Endothelial cell of umbilical vein (primary cell): ENCODE results near the gene SRSF11. TPM values are rescaled to one million over a fixed set of nuclear protein-coding genes. Genes with fewer than 3 reads are reported as not detected.
"Not testable (repeated sequence)": the region's sequence is repeated elsewhere in the genome, so short reads cannot be mapped to it uniquely, and the experiment has no call there.

Experiments
- BruUV-seq: library from RNA; stranded (reverse); fragments of 400-500 nt; replicated peaks from 2 replicates; lab custom pipeline; 2021; lab: Mats Ljungman, UMichigan
- CTCF ChIA-PET: fragments of 300-600, 350-600 bp; sonication (Branson Sonifier 250); formaldehyde crosslinking; loops from one replicate; lab custom pipeline; 2021; ENCODE audit warnings: antibody characterized with exemption, inconsistent platforms; lab: Charles Lee
- POLR2A ChIA-PET: fragments of 300-600, 350-600 bp; sonication (Branson Sonifier 250); formaldehyde crosslinking; loops from one replicate; lab custom pipeline; 2021; ENCODE audit warnings: antibody characterized with exemption, inconsistent platforms; lab: Charles Lee
- DNase-seq: peaks from one replicate; pipeline ENCODE4 v3.0.0-alpha.2; 2011; ENCODE audit warnings: low read depth, low spot score
- FAIRE-seq: peaks from 2 replicates; lab custom pipeline; 2011; peaks lifted over from hg19 to GRCh38; lab: Jason Lieb, UNC
- H2AFZ ChIP-seq: 2 replicates; pipeline ENCODE4 v1.6.0; 2012; ENCODE audit warnings: low read depth, low read length, control low read depth, inconsistent platforms
- H3K27ac ChIP-seq: 2 replicates; pipeline ENCODE4 v1.5.1; 2011; ENCODE audit warnings: low read depth, mild to moderate bottlenecking, control low read depth, low read length, moderate library complexity; ENCODE audit not compliant: insufficient read depth
- H3K27me3 ChIP-seq, 2 experiments: 2 replicates each; pipeline versions ENCODE4 v1.6.0 to v1.6.1; 2011; ENCODE audit warnings: low read length in 2 of 2, mixed read lengths in 1 of 2; ENCODE audit not compliant: control insufficient read depth in 2 of 2, insufficient read depth in 2 of 2
- H3K36me3 ChIP-seq, 2 experiments: 2 replicates in 1 of 2; 3 replicates in 1 of 2; pipeline ENCODE4 v1.5.1; 2011; ENCODE audit warnings: low read length in 2 of 2, mild to moderate bottlenecking in 1 of 2, moderate library complexity in 1 of 2; ENCODE audit not compliant: control insufficient read depth in 2 of 2, insufficient read depth in 2 of 2; ENCODE audit errors: extremely low read depth in 1 of 2
- H3K4me1 ChIP-seq: 3 replicates; pipeline ENCODE4 v1.5.1; 2011; ENCODE audit warnings: mild to moderate bottlenecking, low read length; ENCODE audit not compliant: control insufficient read depth, insufficient read depth; ENCODE audit errors: extremely low read depth
- H3K4me2 ChIP-seq: 2 replicates; pipeline ENCODE4 v1.6.1; 2011; ENCODE audit warnings: low read length, control low read depth, mixed read lengths; ENCODE audit not compliant: insufficient read depth
- H3K4me3 ChIP-seq, 3 experiments: fragments of 200-600 bp in 1 of 3; sonication (generic), shearing (Covaris generic) in 1 of 3; replicated peaks in 1 of 3; 2 replicates each; pipeline ENCODE4 v1.5.1; 2011 to 2016; ENCODE audit warnings: control low read depth in 3 of 3, low read length in 3 of 3, mild to moderate bottlenecking in 2 of 3, inconsistent platforms in 1 of 3, low read depth in 1 of 3, moderate library complexity in 1 of 3; ENCODE audit not compliant: insufficient read depth in 1 of 3
- H3K79me2 ChIP-seq: 2 replicates; pipeline ENCODE4 v1.6.0; 2012; ENCODE audit warnings: low read length, inconsistent platforms; ENCODE audit not compliant: control insufficient read depth, insufficient read depth
- H3K9ac ChIP-seq: replicated peaks from 2 replicates; pipeline ENCODE3; 2011; ENCODE audit warnings: low read length, control low read depth; ENCODE audit not compliant: insufficient read depth; ENCODE audit errors: extremely low read depth
- H3K9me1 ChIP-seq: replicated peaks from 3 replicates; pipeline ENCODE4 v1.6.0; 2011; ENCODE audit warnings: mild to moderate bottlenecking, low read length; ENCODE audit not compliant: control insufficient read depth, insufficient read depth; ENCODE audit errors: extremely low read depth
- H3K9me3 ChIP-seq: replicated peaks from 2 replicates; pipeline ENCODE4 v1.5.1; 2012; ENCODE audit warnings: low read length, inconsistent platforms; ENCODE audit not compliant: control insufficient read depth, insufficient read depth
- H4K20me1 ChIP-seq: replicated peaks from 2 replicates; pipeline ENCODE3; 2011; ENCODE audit warnings: mild to moderate bottlenecking, low read length; ENCODE audit not compliant: control insufficient read depth, insufficient read depth; ENCODE audit errors: extremely low read depth
- EZH2 ChIP-seq: IDR thresholded peaks from 2 replicates; pipeline ENCODE4 v1.6.1; 2012; ENCODE audit warnings: borderline replicate concordance, low read depth, mild to moderate bottlenecking, moderate library complexity, low read length, inconsistent platforms; ENCODE audit not compliant: severe bottlenecking
- FOS ChIP-seq: IDR thresholded peaks from 2 replicates; pipeline ENCODE4 v1.6.1; 2011; ENCODE audit warnings: mild to moderate bottlenecking, low read length, moderate library complexity, borderline replicate concordance; ENCODE audit not compliant: insufficient read depth
- GATA2 ChIP-seq: IDR thresholded peaks from 2 replicates; pipeline ENCODE4 v1.7.0; 2011; ENCODE audit warnings: low read depth, mild to moderate bottlenecking, moderate library complexity, mixed read lengths, low read length; ENCODE audit not compliant: insufficient read length, insufficient read depth
- JUN ChIP-seq: IDR thresholded peaks from 2 replicates; pipeline ENCODE4 v1.6.1; 2011; ENCODE audit warnings: borderline replicate concordance, low read depth; ENCODE audit not compliant: insufficient read length, insufficient read depth
- MYC ChIP-seq: IDR thresholded peaks from one replicate; pipeline ENCODE4 v1.6.1; 2011; ENCODE audit warnings: mild to moderate bottlenecking, low read depth, low read length
- POLR2A ChIP-seq: IDR thresholded peaks from 2 replicates; pipeline ENCODE4 v1.6.1; 2012; ENCODE audit warnings: low read depth, mild to moderate bottlenecking, control low read depth, low read length
- POLR2AphosphoS5 ChIP-seq: IDR thresholded peaks from 2 replicates; pipeline ENCODE4 v1.6.1; 2012; ENCODE audit warnings: low read depth, mild to moderate bottlenecking, control low read depth, low read length, moderate library complexity; ENCODE audit not compliant: insufficient read depth
- dilution Hi-C: fragments of 300-500 bp; cut with MboI; formaldehyde crosslinking; loops from one replicate; pipeline ENCODE4 v1.15.0; 2019; ENCODE audit warnings: low sequenced_read_pairs; ENCODE audit not compliant: extremely low pct_ligation_motif_present
- intact Hi-C: fragments of 100-400 bp; cut with micrococcal nuclease; formaldehyde crosslinking; loops from one replicate; pipeline ENCODE4 v1.10.0; 2022
- polyA plus RNA-seq, 4 experiments: library from polyadenylated mRNA; depleted of rRNA in 3 of 4; stranded (reverse) in 3 of 4; unstranded in 1 of 4; fragments of >200 nt; gene quantifications; 2 replicates each; pipeline versions ENCODE4 v1.2.1 to v1.2.3, GENCODE V29; 2011 to 2012; ENCODE audit warnings: missing spikeins in 1 of 4
- total RNA-seq: library from RNA; stranded (reverse); gene quantifications from 2 replicates; pipeline ENCODE4 v1.2.3, GENCODE V29; 2021
- TF ChIP-seq, protein P1 (sequence below): IDR thresholded peaks from 2 replicates; pipeline ENCODE4 v1.6.1; 2011; ENCODE audit not compliant: insufficient read depth, insufficient read length
- TF ChIP-seq, protein P2 (sequence below), 2 donors: IDR thresholded peaks; 1 replicate in 1 of 2; 2 replicates in 1 of 2; pipeline ENCODE4 v1.5.1; 2011; ENCODE audit warnings: low read length in 2 of 2, mild to moderate bottlenecking in 2 of 2, moderate library complexity in 2 of 2, control low read depth in 1 of 2, inconsistent platforms in 1 of 2, low read depth in 1 of 2; ENCODE audit not compliant: insufficient read depth in 1 of 2; ENCODE audit errors: extremely low read depth in 1 of 2

SRSF11 gene
- total and polyA plus RNA-seq, 2 donors (not counting 3 experiments of a cell fraction or from before 2014, with no cell fraction given) = 177 to 241 TPM

GRCh38 chr1:70171512-70171911, 49.7 kb upstream of the SRSF11 start:
- Histone ChIP-seq H3K9me1 (no peaks in the 10 kb centered on the region), H3K79me2 (no peaks in the 10 kb centered on the region), H3K9me3 (no peaks in the 10 kb centered on the region), H3K4me1 (no peaks in the 10 kb centered on the region), H3K9ac (no peak overlapping the region), H3K27me3 (no peaks in the 10 kb centered on the region), H3K27ac (no peak overlapping the region), H3K4me3 (no peak overlapping the region), H3K4me2 (no peak overlapping the region), H4K20me1 (no peaks in the 10 kb centered on the region), H2AFZ (no peak overlapping the region), H3K36me3 (no peaks in the 10 kb centered on the region)
- BruUV-seq = no TSS peak
- DNase-seq (no peak), FAIRE-seq (no peak)
- TF ChIP-seq POLR2AphosphoS5 (no peak), JUN (no peak), EZH2 (no peak), FOS (no peak), MYC (no peak), GATA2 (no peak), POLR2A (no peak)
- TF ChIP-seq, protein P1, sequence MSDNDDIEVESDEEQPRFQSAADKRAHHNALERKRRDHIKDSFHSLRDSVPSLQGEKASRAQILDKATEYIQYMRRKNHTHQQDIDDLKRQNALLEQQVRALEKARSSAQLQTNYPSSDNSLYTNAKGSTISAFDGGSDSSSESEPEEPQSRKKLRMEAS = no peak
- TF ChIP-seq, protein P2, sequence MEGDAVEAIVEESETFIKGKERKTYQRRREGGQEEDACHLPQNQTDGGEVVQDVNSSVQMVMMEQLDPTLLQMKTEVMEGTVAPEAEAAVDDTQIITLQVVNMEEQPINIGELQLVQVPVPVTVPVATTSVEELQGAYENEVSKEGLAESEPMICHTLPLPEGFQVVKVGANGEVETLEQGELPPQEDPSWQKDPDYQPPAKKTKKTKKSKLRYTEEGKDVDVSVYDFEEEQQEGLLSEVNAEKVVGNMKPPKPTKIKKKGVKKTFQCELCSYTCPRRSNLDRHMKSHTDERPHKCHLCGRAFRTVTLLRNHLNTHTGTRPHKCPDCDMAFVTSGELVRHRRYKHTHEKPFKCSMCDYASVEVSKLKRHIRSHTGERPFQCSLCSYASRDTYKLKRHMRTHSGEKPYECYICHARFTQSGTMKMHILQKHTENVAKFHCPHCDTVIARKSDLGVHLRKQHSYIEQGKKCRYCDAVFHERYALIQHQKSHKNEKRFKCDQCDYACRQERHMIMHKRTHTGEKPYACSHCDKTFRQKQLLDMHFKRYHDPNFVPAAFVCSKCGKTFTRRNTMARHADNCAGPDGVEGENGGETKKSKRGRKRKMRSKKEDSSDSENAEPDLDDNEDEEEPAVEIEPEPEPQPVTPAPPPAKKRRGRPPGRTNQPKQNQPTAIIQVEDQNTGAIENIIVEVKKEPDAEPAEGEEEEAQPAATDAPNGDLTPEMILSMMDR (IDR thresholded peaks at IDR 0.05; ENCODE audit: extremely low read depth in 1 of 2, insufficient read depth in 1 of 2, low read depth in 1 of 2, low read length in 2 of 2) = no peak
- POLR2A ChIA-PET = no interaction called here
- intact Hi-C loops (no loop called here), dilution Hi-C loops (no loop called here)
- CTCF ChIA-PET = no interaction called here

DNA sequence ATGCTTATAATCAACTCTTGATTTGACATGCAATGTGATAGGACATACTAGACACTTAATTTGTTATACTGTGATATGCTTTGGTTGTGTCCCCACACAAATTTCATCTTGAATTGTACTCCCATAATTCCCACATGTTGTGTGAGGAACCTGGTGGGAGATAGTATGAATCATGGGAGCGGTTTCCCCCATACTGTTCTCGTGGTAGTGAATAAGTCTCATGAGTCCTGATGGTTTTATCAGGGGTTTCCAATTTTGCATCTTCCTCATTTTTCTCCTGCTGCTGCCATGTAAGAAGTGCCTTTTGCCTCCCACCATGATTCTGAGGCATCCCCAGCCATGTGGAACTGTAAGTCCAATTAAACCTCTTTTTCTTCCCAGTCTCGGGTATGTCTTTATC, 36.0 kb upstream of the SRSF11 start:
- DNase-seq, intact Hi-C loops, dilution Hi-C loops, H3K36me3 ChIP-seq, H3K9ac ChIP-seq, CTCF ChIA-PET, BruUV-seq, H4K20me1 ChIP-seq, FAIRE-seq, H2AFZ ChIP-seq, H3K4me1 ChIP-seq, H3K4me3 ChIP-seq, H3K27ac ChIP-seq, POLR2A ChIA-PET, H3K4me2 ChIP-seq, H3K27me3 ChIP-seq, H3K9me3 ChIP-seq, H3K9me1 ChIP-seq: not testable (repeated sequence)
- H3K79me2 ChIP-seq = peaks cover 14% of the 10 kb centered on the region
